IMR-90 (cell line): ENCODE results near the gene ICAM1. TPM values are rescaled to one million over a fixed set of nuclear protein-coding genes. Genes with fewer than 3 reads are reported as not detected.

Experiments
- ATAC-seq: fragments of 200-7000 bp; cut with Tn5 transposase; 2 replicates; pipeline ENCODE4 v1.9.1; 2020; ENCODE audit warnings: low read depth, mild to moderate bottlenecking, moderate library complexity
- BruUV-seq: library from RNA; stranded (reverse); fragments of 400-500 nt; replicated peaks from 2 replicates; lab custom pipeline; 2021; lab: Mats Ljungman, UMichigan
- CTCF ChIA-PET: fragments of 300-600 bp; formaldehyde crosslinking; extraction: SDS; loops from one replicate; lab custom pipeline; 2021; ENCODE audit warnings: antibody characterized with exemption; lab: Yijun Ruan, JAX
- POLR2A ChIA-PET: fragments of 300-600 bp; sonication (Branson Sonifier 250); formaldehyde crosslinking; loops from one replicate; lab custom pipeline; 2022; ENCODE audit warnings: antibody characterized with exemption; ENCODE audit not compliant: unreplicated experiment; lab: Charles Lee
- DNase-seq: peaks from one replicate; pipeline ENCODE4 v3.0.0; 2013
- H2AFZ ChIP-seq: replicated peaks from 2 replicates; pipeline ENCODE3; 2013; ENCODE audit warnings: low read length, mild to moderate bottlenecking; ENCODE audit not compliant: poor library complexity
- H2AK5ac ChIP-seq: 2 replicates; pipeline ENCODE4 v1.6.1; 2013; ENCODE audit warnings: low read depth, low read length, inconsistent platforms
- H2AK9ac ChIP-seq: replicated peaks from 2 replicates; pipeline ENCODE3; 2013; ENCODE audit warnings: mild to moderate bottlenecking, low read depth, low read length, moderate library complexity; ENCODE audit not compliant: poor library complexity
- H2BK120ac ChIP-seq: 2 replicates; pipeline ENCODE4 v1.6.1; 2013; ENCODE audit warnings: low read depth, low read length, inconsistent platforms
- H2BK15ac ChIP-seq: 3 replicates; pipeline ENCODE4 v1.6.1; 2013; ENCODE audit warnings: low read depth, low read length, inconsistent platforms
- H2BK20ac ChIP-seq: 2 replicates; pipeline ENCODE4 v1.6.1; 2013; ENCODE audit warnings: low read depth, mild to moderate bottlenecking, inconsistent platforms, low read length, moderate library complexity
- H2BK5ac ChIP-seq: 2 replicates; pipeline ENCODE4 v1.6.1; 2013; ENCODE audit warnings: mild to moderate bottlenecking, low read depth, low read length, inconsistent platforms; ENCODE audit not compliant: poor library complexity, severe bottlenecking
- H3K14ac ChIP-seq: replicated peaks from 2 replicates; pipeline ENCODE4 v1.6.1; 2013; ENCODE audit warnings: low read depth, low read length, inconsistent platforms
- H3K18ac ChIP-seq: 2 replicates; pipeline ENCODE4 v1.6.1; 2013; ENCODE audit warnings: low read depth, low read length, control low read depth
- H3K23ac ChIP-seq: 2 replicates; pipeline ENCODE4 v1.6.1; 2013; ENCODE audit warnings: low read depth, low read length, inconsistent platforms
- H3K27ac ChIP-seq: 2 replicates; pipeline ENCODE4 v1.5.1; 2013; ENCODE audit warnings: mild to moderate bottlenecking, control low read depth, low read length; ENCODE audit not compliant: insufficient read depth
- H3K27me3 ChIP-seq: 2 replicates; pipeline ENCODE4 v1.6.1; 2013; ENCODE audit warnings: low read length; ENCODE audit not compliant: control insufficient read depth, insufficient read depth
- H3K36me3 ChIP-seq: 2 replicates; pipeline ENCODE4 v1.6.1; 2013; ENCODE audit warnings: low read length, mixed read lengths; ENCODE audit not compliant: control insufficient read depth, insufficient read depth
- H3K4ac ChIP-seq: 2 replicates; pipeline ENCODE4 v1.6.1; 2013; ENCODE audit warnings: low read depth, low read length, inconsistent platforms
- H3K4me1 ChIP-seq: 2 replicates; pipeline ENCODE4 v1.6.1; 2013; ENCODE audit warnings: low read length, mixed read lengths; ENCODE audit not compliant: control insufficient read depth, insufficient read depth
- H3K4me2 ChIP-seq: 2 replicates; pipeline ENCODE4 v1.6.1; 2013; ENCODE audit warnings: low read depth, mild to moderate bottlenecking, control low read depth, low read length, moderate library complexity
- H3K4me3 ChIP-seq: 2 replicates; pipeline ENCODE4 v1.5.1; 2013; ENCODE audit warnings: low read depth, mild to moderate bottlenecking, control low read depth, low read length, moderate library complexity; ENCODE audit not compliant: insufficient read depth
- H3K56ac ChIP-seq: 2 replicates; pipeline ENCODE4 v1.6.1; 2013; ENCODE audit warnings: low read length, inconsistent platforms; ENCODE audit not compliant: insufficient read depth; ENCODE audit errors: extremely low read depth
- H3K79me1 ChIP-seq, 2 experiments: 2 replicates each; pipeline ENCODE4 v1.6.1; 2013; ENCODE audit warnings: low read length in 2 of 2, inconsistent platforms in 1 of 2, low read depth in 1 of 2
- H3K9ac ChIP-seq: 2 replicates; pipeline ENCODE4 v1.6.1; 2013; ENCODE audit warnings: low read depth, low read length, control low read depth
- H3K9me1 ChIP-seq: 2 replicates; pipeline ENCODE4 v1.6.1; 2013; ENCODE audit warnings: low read length, inconsistent platforms; ENCODE audit not compliant: insufficient read depth
- H3K9me3 ChIP-seq: 2 replicates; pipeline ENCODE4 v1.6.1; 2013; ENCODE audit warnings: low read length; ENCODE audit not compliant: control insufficient read depth, insufficient read depth
- H4K20me1 ChIP-seq: 2 replicates; pipeline ENCODE4 v1.6.1; 2013; ENCODE audit warnings: low read length, inconsistent platforms; ENCODE audit not compliant: insufficient read depth
- H4K5ac ChIP-seq: 2 replicates; pipeline ENCODE4 v1.6.1; 2013; ENCODE audit warnings: mild to moderate bottlenecking, low read depth, low read length, control low read depth
- H4K8ac ChIP-seq, 2 experiments: 2 replicates each; pipeline ENCODE4 v1.6.1; 2013; ENCODE audit warnings: low read depth in 2 of 2, low read length in 2 of 2, control low read depth in 1 of 2, inconsistent platforms in 1 of 2
- H4K91ac ChIP-seq: 2 replicates; pipeline ENCODE4 v1.6.1; 2013; ENCODE audit warnings: low read depth, low read length, inconsistent platforms; ENCODE audit not compliant: insufficient read depth
- BHLHE40 ChIP-seq: fragments of 150-350 bp; IDR thresholded peaks from 2 replicates; pipeline ENCODE4 v1.6.1; 2016; ENCODE audit warnings: mild to moderate bottlenecking, low read depth, low read length
- CEBPB ChIP-seq: IDR thresholded peaks from 2 replicates; pipeline ENCODE4 v1.6.1; 2012; ENCODE audit warnings: low read depth, low read length, improper control_type of control experiment
- CHD1 ChIP-seq: IDR thresholded peaks from 2 replicates; pipeline ENCODE4 v1.6.1; 2012; ENCODE audit warnings: low read depth, low read length, improper control_type of control experiment
- CTCF ChIP-seq: conservative IDR thresholded peaks from 2 replicates; pipeline ENCODE4 v1.5.1; 2012; ENCODE audit warnings: mild to moderate bottlenecking, low read depth, low read length, improper control_type of control experiment
- ELK1 ChIP-seq: fragments of 150-350 bp; IDR thresholded peaks from 2 replicates; pipeline ENCODE4 v1.6.1; 2016; ENCODE audit warnings: low read depth, mild to moderate bottlenecking, low read length, moderate library complexity, borderline replicate concordance
- FOS ChIP-seq: fragments of 150-350 bp; IDR thresholded peaks from 2 replicates; pipeline ENCODE4 v1.6.1; 2016; ENCODE audit warnings: low read depth, low read length
- MAFK ChIP-seq: IDR thresholded peaks from 2 replicates; pipeline ENCODE4 v1.6.1; 2012; ENCODE audit warnings: low read depth, low read length, improper control_type of control experiment
- MAZ ChIP-seq: IDR thresholded peaks from 2 replicates; pipeline ENCODE4 v1.6.1; 2012; ENCODE audit warnings: low read depth, mild to moderate bottlenecking, low read length, improper control_type of control experiment, moderate library complexity, borderline replicate concordance
- NFE2L2 ChIP-seq: fragments of 150-350 bp; IDR thresholded peaks from 2 replicates; pipeline ENCODE4 v1.6.1; 2016; ENCODE audit warnings: low read depth, mild to moderate bottlenecking, low read length
- POLR2A ChIP-seq: IDR thresholded peaks from 2 replicates; pipeline ENCODE4 v1.6.1; 2012; ENCODE audit warnings: mild to moderate bottlenecking, low read depth, low read length
- RAD21 ChIP-seq: IDR thresholded peaks from 2 replicates; pipeline ENCODE4 v1.6.1; 2012; ENCODE audit warnings: low read length, improper control_type of control experiment
- RCOR1 ChIP-seq: IDR thresholded peaks from 2 replicates; pipeline ENCODE4 v1.6.1; 2012; ENCODE audit warnings: mild to moderate bottlenecking, low read length, improper control_type of control experiment; ENCODE audit not compliant: insufficient replicate concordance
- RFX5 ChIP-seq: IDR thresholded peaks from 2 replicates; pipeline ENCODE4 v1.8.0; 2012; ENCODE audit warnings: low read depth, mild to moderate bottlenecking, low read length, moderate library complexity
- SMC3 ChIP-seq: fragments of 150-350 bp; IDR thresholded peaks from 2 replicates; pipeline ENCODE4 v1.6.1; 2016; ENCODE audit warnings: low read depth, mild to moderate bottlenecking, antibody characterized with exemption, low read length, moderate library complexity
- USF2 ChIP-seq: fragments of 150-350 bp; IDR thresholded peaks from 2 replicates; pipeline ENCODE4 v1.6.1; 2017; ENCODE audit warnings: mild to moderate bottlenecking, antibody characterized with exemption, low read length, low read depth
- whole genome bisulfite sequencing, 2 experiments: methylation state at CpG; one replicate each; pipeline versions ENCODE4 v1.1.5 to v1.1.7; 2013; ENCODE audit warnings: missing lambda C conversion rate in 2 of 2; ENCODE audit not compliant: insufficient read length in 1 of 2; ENCODE audit errors: extremely low coverage in 2 of 2; 5-methylcytosine and 5-hydroxymethylcytosine counted together
- dilution Hi-C: fragments of 300-500 bp; cut with HindIII; formaldehyde crosslinking; loops from one replicate; pipeline ENCODE4 v1.14.3; 2018; ENCODE audit warnings: low sequenced_read_pairs; ENCODE audit not compliant: unreplicated experiment
- in situ Hi-C: fragments of 300-500 bp; cut with MboI; formaldehyde crosslinking; loops from 3 replicates; pipeline ENCODE4 v1.14.3; 2019; ENCODE audit warnings: low sequenced_read_pairs, inconsistent platforms, mixed read lengths
- intact Hi-C: fragments of 100-400 bp; cut with micrococcal nuclease; formaldehyde crosslinking; loops from 2 replicates; pipeline ENCODE4 v1.10.0; 2022
- polyA plus RNA-seq, 3 experiments: library from polyadenylated mRNA; depleted of rRNA; stranded (reverse); fragments of >200 nt; gene quantifications; 2 replicates each; pipeline ENCODE4 v1.2.3, GENCODE V29; 2012; ENCODE audit warnings: low replicate concordance in 1 of 3
- total RNA-seq: library from RNA; depleted of rRNA; stranded (reverse); fragments of >200 nt; gene quantifications from 2 replicates; pipeline ENCODE4 v1.2.3, GENCODE V29; 2012

The ICAM1 gene
- total and polyA plus RNA-seq, 2 of the 4 experiments (the other 2 are of a cell fraction) = 10.6 to 19.1 TPM

GRCh38 chr19:10316229-10317044 is 45.5 kb downstream of the ICAM1 start:
- no peak overlapping the region for H2BK15ac ChIP-seq
- H3K4me1 ChIP-seq = no peaks in the 10 kb centered on the region
- peaks cover 30% of the 10 kb centered on the region for H3K36me3 ChIP-seq
- CTCF ChIA-PET = no interaction called here
- peaks cover 7% of the 10 kb centered on the region; the same call in 1 of the 2 replicates for H3K9me1 ChIP-seq
- H3K56ac ChIP-seq = no peak overlapping the region
- H3K27ac ChIP-seq = no peak overlapping the region
- no peaks in the 10 kb centered on the region for H3K27me3 ChIP-seq
- 0 out of 2 replicates have a peak overlapping the region, but pooled peaks have one; percentile 7 for H2AK5ac ChIP-seq
- H3K4me2 ChIP-seq = no peak overlapping the region
- H3K4ac ChIP-seq = no peak overlapping the region
- no peak overlapping the region for H2BK20ac ChIP-seq
- intact Hi-C loops (no loop called here), in situ Hi-C loops (no loop called here), dilution Hi-C loops (no loop called here)
- H4K5ac ChIP-seq = no peak overlapping the region
- no peak overlapping the region for H3K4me3 ChIP-seq
- no peak overlapping the region for H3K23ac ChIP-seq
- H3K14ac ChIP-seq = no peak overlapping the region
- DNase-seq (no peak), ATAC-seq (no peak)
- H2BK5ac ChIP-seq = no peak overlapping the region
- H4K8ac ChIP-seq = peak overlapping the region; percentile 51 to 85; a peak in 3 of 4 replicates
- no peaks in the 10 kb centered on the region for H4K20me1 ChIP-seq
- H2BK120ac ChIP-seq = no peak overlapping the region
- no peak overlapping the region for H3K18ac ChIP-seq
- H3K9me3 ChIP-seq = no peaks in the 10 kb centered on the region
- H3K79me1 ChIP-seq = peaks cover 14 to 19% of the 10 kb centered on the region in 2 experiments
- BruUV-seq = TSS peak; percentile 89
- peak overlapping the region; percentile 33 for H2AK9ac ChIP-seq
- POLR2A ChIA-PET = no interaction called here
- H2AFZ ChIP-seq = peak overlapping the region; percentile 93
- 55% methylated on average over 4 of the region's 19 CpGs; no CpG with 5 or more reads in 1 of the 2 experiments for WGBS, 2 experiments
- H3K9ac ChIP-seq = peak overlapping the region; percentile 33; the same call in 1 of the 2 replicates
- H4K91ac ChIP-seq = no peak overlapping the region
- TF ChIP-seq CEBPB = no peak
- TF ChIP-seq SMC3 = no peak
- TF ChIP-seq RAD21 = no peak
- TF ChIP-seq MAFK = no peak
- no peak for TF ChIP-seq CHD1
- no peak for TF ChIP-seq ELK1
- no peak for TF ChIP-seq RFX5
- TF ChIP-seq BHLHE40 = no peak
- no peak for TF ChIP-seq NFE2L2
- TF ChIP-seq RCOR1 = no peak
- no peak for TF ChIP-seq FOS
- TF ChIP-seq POLR2A = no peak
- no peak for TF ChIP-seq MAZ
- TF ChIP-seq CTCF = no peak
- TF ChIP-seq USF2 = no peak
